NCI-H2107 treated with DMSO at 0.1 percent for 48 hours (cell line): Measurements from ENCODE around the gene ACTRT2.

Experiments
- DNase-seq: peaks from one replicate; lab custom pipeline; 2025; ENCODE audit not compliant: unreplicated experiment; lab: John Stamatoyannopoulos, UW

Gene ACTRT2

DNA sequence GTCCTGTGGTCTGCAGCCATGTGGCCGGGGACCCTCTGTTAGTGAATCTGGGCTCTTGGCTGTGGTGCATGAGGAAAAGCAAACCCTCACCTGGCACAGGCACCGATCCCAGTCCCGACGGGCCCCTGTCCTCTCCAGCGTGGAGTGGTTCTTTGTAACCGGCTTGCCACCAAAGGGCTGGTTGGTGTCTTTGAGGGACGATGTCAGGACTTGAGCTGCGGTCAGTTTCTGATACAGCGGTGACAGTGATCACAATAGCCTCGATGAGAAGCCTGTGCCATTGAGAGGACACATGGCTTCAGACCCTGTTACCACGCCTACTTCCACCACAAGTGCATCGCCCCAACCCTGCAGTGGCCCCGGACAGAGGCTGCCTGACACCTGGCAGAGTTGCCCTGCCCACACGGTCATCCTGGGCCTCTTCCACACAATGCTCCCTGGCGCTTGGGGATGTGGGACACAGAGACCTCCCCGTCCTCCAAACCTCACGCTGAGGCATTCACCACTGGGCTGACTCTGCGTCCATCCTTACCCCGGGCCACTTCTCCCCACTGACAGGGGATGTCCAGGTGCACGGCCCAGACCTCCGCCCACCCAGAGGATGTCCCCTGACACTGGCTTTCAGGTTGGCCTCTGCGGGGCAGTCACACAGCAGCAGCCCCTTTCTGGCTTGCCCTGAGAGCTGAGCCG is 18.8 kb upstream of the ACTRT2 start:
- no peak for DNase-seq

DNA sequence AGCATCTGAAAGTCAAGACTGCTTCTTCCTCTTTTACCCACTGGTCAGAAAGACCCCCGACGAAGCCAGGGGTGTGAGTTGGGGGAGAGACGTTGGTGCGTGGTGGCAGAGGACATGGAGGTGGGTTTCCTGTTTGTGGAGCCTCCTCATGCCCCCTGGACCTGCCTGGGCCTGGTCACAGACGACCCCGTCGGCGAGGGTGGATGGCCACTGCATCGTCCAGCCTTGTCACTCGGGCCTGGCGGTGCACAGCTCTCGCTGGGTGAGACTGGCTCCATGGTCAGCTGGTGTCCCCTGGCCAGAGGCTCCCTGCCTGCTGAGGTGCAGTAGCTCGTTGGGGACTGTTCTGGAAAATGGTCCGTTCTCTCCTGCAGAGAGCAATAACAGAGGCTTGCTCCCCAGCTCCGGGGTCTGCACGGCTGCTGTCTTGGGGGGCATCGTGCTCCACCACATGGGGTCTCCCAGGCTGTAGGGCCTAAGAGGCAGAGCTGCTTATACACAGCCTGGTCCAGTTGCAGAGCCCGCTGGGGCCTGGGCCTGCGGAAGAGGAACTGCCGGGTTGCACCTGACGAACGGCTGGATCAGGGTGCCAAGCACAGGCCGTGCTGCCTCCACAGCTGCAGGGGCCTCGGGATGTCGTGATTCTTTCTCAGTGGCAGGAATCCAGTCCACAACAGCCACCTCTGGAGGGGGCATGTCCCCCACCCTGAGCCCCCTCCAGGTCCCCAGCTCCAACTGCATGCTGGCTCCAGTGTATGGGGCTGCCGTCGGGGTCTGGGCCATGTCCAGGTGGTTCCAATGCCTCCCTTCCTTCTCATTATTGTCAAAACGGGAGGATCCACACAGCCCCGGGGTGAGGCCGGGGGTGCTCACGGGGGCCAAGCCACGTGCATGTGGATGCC is 18.0 kb upstream of the ACTRT2 start:
- no peak for DNase-seq

DNA sequence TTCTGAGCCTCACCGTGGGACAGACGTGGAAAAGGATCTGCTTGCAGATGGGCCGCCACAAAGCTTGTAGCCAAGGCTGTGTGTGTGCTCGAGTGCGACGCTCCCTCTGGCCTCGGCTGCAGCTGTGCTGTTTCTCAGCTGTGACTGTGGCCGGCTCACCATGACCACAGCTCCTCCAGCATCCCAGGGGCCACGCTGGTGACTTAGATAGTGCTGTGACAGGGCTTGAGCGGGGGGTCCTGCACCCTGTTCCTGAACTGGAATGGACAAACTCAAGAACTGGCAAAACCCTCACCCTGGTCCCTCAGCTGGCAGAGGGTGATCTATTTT is 17.4 kb upstream of the ACTRT2 start:
- no peak for DNase-seq

- DNase-seq: no peak
Measured at GRCh38 chr1:3004285-3005205, 16.7 kb upstream of the ACTRT2 start.

DNA sequence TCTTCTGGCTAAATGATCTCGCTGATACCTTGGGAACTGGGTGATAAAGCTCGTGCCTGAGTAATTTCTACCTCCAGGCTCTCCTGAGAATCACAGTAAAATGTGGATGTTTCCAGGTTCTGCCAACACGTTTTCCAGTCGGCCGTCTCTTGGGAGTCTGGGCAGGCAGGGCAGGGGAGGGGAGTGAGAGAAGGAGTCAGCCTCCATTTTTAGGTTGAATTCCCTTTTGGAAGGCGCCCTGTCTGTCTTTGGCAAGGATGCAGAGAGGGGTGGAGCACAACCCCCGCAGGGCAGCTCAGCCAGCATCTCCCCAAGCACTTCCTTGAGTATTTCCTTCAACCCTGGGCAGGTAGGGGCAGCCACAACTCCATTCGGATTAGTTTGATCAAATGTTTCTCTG is 15.5 kb upstream of the ACTRT2 start:
- no peak for DNase-seq

DNA sequence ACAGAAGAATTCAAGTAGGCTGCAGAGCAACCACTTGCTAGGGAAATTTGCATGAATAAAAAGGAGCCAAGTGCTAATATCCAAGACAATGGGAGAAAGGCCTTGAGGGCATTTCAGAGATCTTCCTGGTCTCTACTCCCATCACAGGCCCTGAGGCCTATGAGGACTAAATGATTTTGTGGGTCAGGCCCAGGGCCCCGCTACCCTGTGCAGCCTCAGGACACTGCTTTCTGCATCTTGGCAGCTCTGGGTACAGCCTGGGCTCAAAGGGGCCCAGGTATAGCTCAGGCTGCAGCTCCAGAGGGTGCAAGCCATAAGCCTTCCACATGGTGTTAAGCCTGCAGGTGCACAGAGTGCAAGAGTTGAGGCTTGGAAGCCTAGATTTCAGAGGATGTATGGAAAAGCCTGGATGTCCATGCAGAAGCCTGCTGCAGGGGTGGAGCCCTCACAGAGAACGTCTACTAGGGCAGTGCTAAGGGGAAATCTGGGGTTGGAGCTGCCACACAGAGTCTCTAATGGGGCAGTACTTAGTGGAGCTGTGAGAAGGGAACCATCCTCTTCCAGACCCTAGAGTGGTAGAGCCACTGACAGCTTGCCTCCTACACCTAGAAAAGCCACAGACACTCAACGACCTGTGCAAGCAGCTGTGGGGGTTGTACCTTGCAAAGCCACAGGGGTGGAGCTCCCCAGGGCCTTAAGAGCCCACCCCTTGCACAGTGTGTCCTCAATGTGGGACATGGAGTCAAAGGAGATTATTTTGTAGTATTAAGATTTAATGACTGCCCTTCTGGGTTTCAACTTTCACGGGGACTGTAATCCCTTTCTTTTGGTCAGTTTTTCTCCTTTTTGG is 13.7 kb upstream of the ACTRT2 start:
- no peak for DNase-seq

DNA sequence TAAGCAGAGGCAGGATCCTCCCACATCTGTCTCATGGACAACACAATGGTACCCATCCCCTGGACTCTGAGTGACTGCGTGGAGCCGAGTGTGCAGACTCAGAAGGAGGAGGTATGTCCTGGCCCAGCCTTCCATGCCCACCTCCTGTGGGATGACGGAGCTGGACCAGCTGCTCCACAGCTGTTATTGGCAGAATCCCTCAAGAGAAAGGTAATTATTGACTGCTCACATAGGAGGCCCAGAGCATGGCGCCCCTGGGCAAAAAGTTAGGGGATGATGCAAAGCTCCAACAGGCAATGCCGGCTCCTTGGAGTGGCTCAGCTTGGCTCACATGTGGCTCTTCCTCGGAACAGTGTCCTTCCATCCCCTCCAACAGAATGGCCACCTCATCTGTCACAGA is 12.2 kb upstream of the ACTRT2 start:
- no peak for DNase-seq

GRCh38 chr1:3009556-3009955 is 11.7 kb upstream of the ACTRT2 start:
- DNase-seq: no peak

GRCh38 chr1:3011127-3011526 is 10.1 kb upstream of the ACTRT2 start:
- DNase-seq: no peak

GRCh38 chr1:3011631-3012455 is 9.4 kb upstream of the ACTRT2 start:
- DNase-seq: no peak

- no peak for DNase-seq
Measured at GRCh38 chr1:3012456-3013291, 8.6 kb upstream of the ACTRT2 start.

DNA sequence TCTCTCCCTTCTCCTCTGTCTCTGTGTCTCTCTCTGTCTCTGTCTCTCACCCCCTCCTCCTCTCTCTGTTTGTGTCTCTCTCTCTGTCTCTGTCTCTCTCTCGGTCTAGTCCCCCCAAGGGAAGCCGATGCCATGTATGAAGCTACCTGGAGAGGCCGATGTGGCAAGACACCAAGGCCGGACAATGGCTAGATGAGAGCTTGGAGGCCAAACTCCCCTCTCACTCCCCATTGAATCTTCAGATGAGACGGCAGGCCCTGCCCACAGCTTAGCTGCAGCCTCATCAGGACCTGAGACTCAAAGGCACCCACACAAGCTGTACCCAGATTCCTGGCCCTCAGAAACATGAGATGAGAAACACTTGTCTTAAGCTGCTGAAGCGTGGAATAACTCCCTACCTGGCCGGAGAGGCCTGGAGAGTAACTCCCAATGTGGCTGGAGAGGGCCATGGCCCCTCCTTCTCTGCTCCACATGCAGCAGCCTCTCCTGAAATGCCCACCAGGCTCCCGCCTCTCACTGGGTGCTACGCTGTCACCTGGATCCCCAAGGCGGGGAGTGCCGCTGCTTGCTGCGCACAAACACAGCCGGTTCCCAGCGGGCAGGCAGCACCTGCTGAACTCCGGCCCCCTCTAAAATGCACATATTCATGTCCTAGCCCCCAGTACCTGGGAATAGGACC is 7.8 kb upstream of the ACTRT2 start:
- DNase-seq: no peak

GRCh38 chr1:3014050-3014440 is 7.2 kb upstream of the ACTRT2 start:
- DNase-seq: no peak

- DNase-seq: no peak
Measured at GRCh38 chr1:3014443-3015268, 6.6 kb upstream of the ACTRT2 start.

- DNase-seq: no peak
Measured at GRCh38 chr1:3015269-3015635, 6.0 kb upstream of the ACTRT2 start.

GRCh38 chr1:3015744-3016143 is 5.5 kb upstream of the ACTRT2 start:
- DNase-seq: no peak

DNA sequence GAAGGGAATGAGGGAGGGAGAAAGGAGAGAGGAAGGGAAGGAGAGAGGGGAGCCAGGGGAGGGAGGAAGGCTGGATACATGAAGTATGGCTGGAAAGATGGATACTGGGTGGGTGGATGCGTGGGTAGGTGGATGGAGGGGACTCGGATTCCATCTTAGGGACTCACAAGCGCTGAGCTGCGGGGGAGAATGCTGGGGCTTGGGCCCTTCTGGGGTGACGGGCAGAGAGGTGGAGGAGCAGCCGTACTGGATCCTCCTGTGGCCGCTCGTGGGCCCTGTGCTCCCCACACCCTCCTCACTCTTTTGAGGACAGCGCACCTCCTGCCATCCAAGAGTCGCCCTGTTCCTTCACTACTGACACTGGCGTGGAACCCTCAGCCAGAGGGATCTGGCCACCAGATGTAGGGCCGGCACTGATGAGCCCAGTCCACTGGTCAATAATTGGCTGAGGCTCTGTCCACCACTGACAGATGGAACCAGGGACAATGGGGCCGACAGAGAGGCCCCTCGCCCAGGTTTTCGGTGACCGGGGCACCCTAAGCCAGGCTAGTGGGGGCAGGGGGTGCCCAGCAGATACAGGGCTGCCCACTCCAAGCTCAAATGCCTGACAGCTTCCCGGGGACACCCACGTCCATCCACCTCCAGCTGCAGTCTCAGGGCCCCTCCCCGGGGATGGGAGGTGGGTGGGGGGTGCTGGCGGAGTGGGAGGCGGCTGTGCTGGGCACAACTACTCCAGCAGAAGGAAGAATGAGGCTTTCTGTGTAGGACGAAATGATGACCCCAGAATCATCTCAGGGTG is 4.4 kb upstream of the ACTRT2 start:
- DNase-seq: no peak
